GM08714 (cell line): ENCODE measurements around the gene OSBPL9.
"Not testable (repeated sequence)": the region's sequence is repeated elsewhere in the genome, so short reads cannot be mapped to it uniquely, and the experiment has no call there.

Source experiments
- H3K4me3 ChIP-seq: fragments of 200-500 bp; sonication (Bioruptor generic); 2 replicates; pipeline ENCODE4 v1.5.1; 2014; ENCODE audit warnings: mild to moderate bottlenecking, low read length, inconsistent platforms
- ZNF274 ChIP-seq: IDR thresholded peaks from 2 replicates; pipeline ENCODE4 v1.6.1; 2012; ENCODE audit warnings: mild to moderate bottlenecking, low read depth, low read length

OSBPL9 gene

DNA sequence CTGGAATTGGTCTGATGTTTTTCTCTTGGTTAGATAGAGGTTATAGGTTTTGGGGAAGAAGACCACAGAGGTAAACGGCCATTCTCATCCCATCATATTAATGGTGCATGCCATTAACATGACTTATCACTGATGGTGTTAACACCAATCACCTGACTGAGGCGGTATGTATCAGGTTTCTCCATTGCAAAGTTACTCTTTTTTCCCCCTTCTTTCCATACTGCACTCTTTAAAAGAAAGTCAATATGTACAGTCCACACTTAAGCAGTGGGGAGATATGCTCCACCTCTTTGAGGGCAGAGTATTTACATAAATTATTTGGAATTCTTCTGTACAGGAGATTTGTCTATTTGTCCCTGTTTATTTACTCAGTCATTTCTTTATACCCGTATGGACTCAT, 35.7 kb upstream of the OSBPL9 start:
- H3K4me3 ChIP-seq, result no peak overlapping the region
- TF ChIP-seq ZNF274, result no peak

GRCh38 chr1:51583532-51583931, 33.4 kb upstream of the OSBPL9 start:
- H3K4me3 ChIP-seq, result no peak overlapping the region
- no peak for TF ChIP-seq ZNF274

GRCh38 chr1:51584021-51584420, 32.9 kb upstream of the OSBPL9 start:
- TF ChIP-seq ZNF274, result no peak

GRCh38 chr1:51592711-51593110, 24.2 kb upstream of the OSBPL9 start:
- no peak for TF ChIP-seq ZNF274
- no peak overlapping the region for H3K4me3 ChIP-seq

More at GRCh38 chr1:51584021-51584420, 32.9 kb upstream of the OSBPL9 start:
- H3K4me3 ChIP-seq, result no peak overlapping the region

- no peak for TF ChIP-seq ZNF274
- H3K4me3 ChIP-seq, result no peak overlapping the region
Observed at GRCh38 chr1:51594716-51595115, 22.2 kb upstream of the OSBPL9 start.

- H3K4me3 ChIP-seq, result no peak overlapping the region
- TF ChIP-seq ZNF274, result no peak
Observed at GRCh38 chr1:51600529-51600928, 16.4 kb upstream of the OSBPL9 start.

DNA sequence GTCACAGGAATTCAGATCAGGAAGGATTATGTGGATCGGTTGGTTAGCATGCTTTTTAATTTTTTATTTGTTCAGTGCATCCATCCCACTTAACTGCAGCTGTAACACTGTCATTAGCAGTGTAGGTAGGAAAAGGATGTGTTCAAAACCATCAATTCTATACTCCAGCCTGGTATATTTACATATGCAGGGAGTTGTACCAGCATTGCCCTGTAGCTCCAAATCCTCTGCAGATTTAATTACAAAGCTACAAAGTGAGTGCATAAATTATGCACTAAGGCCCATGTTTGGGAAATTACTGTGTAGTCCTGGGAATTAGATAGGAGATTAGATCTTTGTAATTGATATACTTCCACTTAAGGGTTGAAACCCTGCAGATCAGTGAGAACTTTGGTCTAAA, 15.9 kb upstream of the OSBPL9 start:
- no peak for TF ChIP-seq ZNF274
- no peak overlapping the region for H3K4me3 ChIP-seq

DNA sequence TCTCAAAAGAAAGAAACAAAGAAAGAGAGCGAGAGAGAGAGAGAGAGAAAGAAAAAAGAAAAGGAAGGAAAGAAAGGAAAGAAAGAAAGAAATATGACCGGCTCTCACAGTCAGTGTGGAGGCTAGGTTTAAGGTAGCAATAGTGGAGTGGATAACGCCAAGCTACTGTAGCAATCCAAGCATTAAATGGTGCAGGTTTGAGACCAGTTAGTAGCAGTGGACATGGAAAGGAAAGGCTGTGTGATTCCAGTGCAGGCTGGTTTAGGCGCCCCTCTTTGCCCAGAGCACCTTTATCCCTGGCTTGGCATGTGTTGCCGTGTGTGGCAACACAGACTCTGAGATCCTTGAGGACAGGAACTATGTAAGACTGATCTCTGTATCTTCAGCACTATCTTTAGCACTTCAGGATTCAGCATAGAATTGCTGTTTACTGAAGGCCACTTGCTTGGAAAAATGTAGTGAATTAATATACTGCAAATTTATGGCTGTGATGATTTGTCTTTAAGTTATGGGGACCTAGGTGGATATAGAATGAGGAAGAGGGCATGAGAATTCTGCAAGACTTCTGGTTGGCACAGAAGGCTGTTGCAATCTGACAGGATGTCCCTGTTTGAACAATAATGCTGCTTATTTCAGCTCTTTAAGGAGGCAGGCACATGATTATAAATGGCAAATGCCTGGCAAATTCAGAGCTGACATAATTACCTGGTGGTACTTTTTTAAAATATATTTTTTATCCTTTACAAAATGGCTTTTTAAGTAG, 10.8 kb upstream of the OSBPL9 start:
- no peak for TF ChIP-seq ZNF274
- no peak overlapping the region for H3K4me3 ChIP-seq

DNA sequence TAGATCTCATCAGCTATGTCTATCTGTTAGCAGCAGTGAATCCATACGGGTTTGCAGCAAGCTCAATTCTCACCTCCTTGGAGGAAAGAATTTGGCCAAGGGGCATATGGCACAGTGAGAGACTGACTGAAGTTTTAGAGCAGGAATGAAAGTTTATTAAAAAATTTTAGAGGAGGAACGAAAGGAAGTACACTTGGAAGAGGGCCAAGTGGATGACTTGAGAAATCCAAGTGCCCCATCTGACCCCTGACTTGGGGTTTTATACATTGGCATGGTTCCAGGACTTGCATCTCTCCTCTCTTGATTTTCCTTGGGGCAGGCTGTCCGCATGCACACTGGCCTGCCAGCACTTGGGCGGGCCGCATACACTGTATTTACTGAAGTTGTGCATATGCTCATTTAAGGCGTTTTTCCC, 9.2 kb upstream of the OSBPL9 start:
- no peak for TF ChIP-seq ZNF274
- no peak overlapping the region for H3K4me3 ChIP-seq

DNA sequence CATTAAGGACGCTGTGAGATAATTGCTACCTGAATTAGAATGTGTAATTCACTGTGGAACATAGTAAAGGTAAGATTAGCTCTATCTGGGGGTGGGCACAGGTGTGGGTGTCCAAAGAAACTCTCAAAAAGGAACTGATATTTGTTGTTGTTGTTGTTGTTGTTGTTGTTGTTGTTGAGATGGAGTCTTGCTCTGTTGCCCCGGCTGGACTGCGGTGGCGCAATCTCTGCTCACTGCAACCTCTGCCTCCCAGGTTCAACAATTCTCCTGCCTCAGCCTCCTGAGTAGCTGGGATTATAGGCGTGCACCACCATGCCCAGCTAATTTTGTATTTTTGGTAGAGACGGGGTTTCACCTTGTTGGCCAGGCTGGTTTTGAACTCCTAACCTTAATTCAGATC, 6.8 kb upstream of the OSBPL9 start:
- not testable (repeated sequence) for H3K4me3 ChIP-seq

- no peak overlapping the region for H3K4me3 ChIP-seq
- no peak for TF ChIP-seq ZNF274
Observed at GRCh38 chr1:51610637-51611036, 6.3 kb upstream of the OSBPL9 start.

- TF ChIP-seq ZNF274, result no peak
Observed at GRCh38 chr1:51612447-51612961, 4.4 kb upstream of the OSBPL9 start.

DNA sequence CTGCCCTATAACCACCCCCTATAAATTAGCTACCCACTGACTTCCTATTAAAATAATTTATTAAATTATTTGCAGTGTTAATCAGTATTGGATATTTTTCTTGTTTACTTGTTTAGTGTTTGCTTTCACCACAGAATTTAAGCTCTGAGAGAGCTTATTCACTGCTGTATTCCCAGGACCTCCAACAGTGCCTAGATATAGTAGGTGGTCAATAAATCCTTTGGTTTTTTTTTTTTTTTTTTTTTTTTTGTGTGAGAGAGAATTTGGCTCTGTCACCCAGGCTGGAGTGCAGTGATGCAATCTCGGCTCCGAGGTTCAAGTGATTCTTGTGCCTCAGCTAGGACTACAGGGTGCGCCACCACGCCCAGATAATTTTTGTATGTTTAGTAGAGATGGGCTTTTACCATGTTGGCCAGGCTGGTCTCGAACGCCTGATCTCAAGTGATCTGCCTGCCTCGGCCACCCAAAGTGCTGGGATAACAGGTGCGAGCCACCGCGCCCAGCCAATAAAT, 1.1 kb upstream of the OSBPL9 start:
- H3K4me3 ChIP-seq, result no peak overlapping the region
- no peak for TF ChIP-seq ZNF274

More at GRCh38 chr1:51612447-51612961, 4.4 kb upstream of the OSBPL9 start:
- no peak overlapping the region for H3K4me3 ChIP-seq

GRCh38 chr1:51616490-51616889, 402 bp upstream of the OSBPL9 start:
- no peak overlapping the region for H3K4me3 ChIP-seq
- TF ChIP-seq ZNF274, result no peak

DNA sequence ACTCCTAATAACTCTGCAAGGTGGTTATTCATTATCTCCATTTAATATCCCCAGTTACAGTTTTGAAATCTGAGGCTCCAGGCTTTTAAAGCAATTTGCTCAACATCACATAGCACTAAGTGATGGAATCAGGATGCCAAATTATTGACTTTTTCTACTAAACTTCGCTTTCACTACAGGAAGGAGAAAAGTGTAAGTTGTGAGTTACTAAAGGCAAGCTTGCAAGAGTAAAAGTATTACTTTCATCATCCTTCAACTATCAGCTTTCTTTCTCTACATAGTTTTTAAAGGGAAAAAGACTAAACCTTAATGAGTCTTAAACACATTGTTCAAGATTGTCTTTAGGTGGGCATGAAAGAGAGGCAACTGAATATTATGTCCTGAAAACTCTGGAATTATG, 1.8 kb downstream of the OSBPL9 start:
- TF ChIP-seq ZNF274, result no peak

More for the DNA sequence above, 1.8 kb downstream of the OSBPL9 start:
- no peak overlapping the region for H3K4me3 ChIP-seq
